DOHH2 (cell line): ENCODE measurements around the gene ANKDD1B.

Experiments
- CTCF ChIP-seq: fragments of 200-600 bp; sonication (generic); IDR thresholded peaks from one replicate; pipeline ENCODE4 v1.5.1; 2014; ENCODE audit warnings: antibody characterized with exemption, mild to moderate bottlenecking, low read depth, low read length; ENCODE audit not compliant: poor library complexity, severe bottlenecking
- EZH2phosphoT487 ChIP-seq: fragments of 200-600 bp; sonication (generic); IDR thresholded peaks from 2 replicates; pipeline ENCODE4 v1.6.1; 2017; ENCODE audit warnings: borderline replicate concordance, mild to moderate bottlenecking, antibody characterized with exemption, low read length, moderate library complexity, mixed read lengths

GRCh38 chr5:75710637-75711036, 99.4 kb downstream of the ANKDD1B start:
- TF ChIP-seq CTCF (no peak), EZH2phosphoT487 (no peak)
